Keratinocyte (primary cell): ENCODE measurements around the gene SYNJ2.

Experiments used
- EZH2 ChIP-seq: IDR thresholded peaks from one replicate; pipeline ENCODE4 v1.6.1; 2012; ENCODE audit warnings: inconsistent platforms, mild to moderate bottlenecking, low read length, moderate library complexity
- TF ChIP-seq, protein P1 (sequence below), 3 experiments: IDR thresholded peaks in 1 of 3; conservative IDR thresholded peaks in 1 of 3; optimal IDR thresholded peaks in 1 of 3; 2 replicates in 2 of 3; 3 replicates in 1 of 3; pipeline versions ENCODE3 to v1.5.1; 2011; ENCODE audit warnings: low read length in 3 of 3, mild to moderate bottlenecking in 3 of 3, moderate library complexity in 2 of 3, control low read depth in 1 of 3, inconsistent platforms in 1 of 3; ENCODE audit not compliant: insufficient read depth in 2 of 3; ENCODE audit errors: extremely low read depth in 1 of 3

DNA sequence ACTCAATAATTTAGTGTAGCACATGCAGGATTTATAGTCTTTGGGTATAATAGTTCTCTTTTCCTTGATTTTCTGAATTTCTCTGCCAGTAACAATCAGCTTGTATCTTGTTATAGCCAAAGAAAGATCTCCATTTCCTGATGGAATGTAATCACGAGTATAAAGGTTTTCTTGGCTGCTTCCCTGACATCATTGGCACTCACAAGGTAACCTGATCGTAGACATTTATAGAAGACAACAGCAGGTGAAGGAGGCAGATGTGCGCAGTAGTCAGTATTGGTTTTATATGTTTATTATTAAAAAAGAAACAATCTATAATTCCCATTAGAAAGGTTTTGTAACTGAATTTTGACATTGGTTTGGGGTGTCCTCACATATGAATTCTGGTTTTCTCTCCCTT is 44.3 kb upstream of the SYNJ2 start:
- TF ChIP-seq, protein P1, sequence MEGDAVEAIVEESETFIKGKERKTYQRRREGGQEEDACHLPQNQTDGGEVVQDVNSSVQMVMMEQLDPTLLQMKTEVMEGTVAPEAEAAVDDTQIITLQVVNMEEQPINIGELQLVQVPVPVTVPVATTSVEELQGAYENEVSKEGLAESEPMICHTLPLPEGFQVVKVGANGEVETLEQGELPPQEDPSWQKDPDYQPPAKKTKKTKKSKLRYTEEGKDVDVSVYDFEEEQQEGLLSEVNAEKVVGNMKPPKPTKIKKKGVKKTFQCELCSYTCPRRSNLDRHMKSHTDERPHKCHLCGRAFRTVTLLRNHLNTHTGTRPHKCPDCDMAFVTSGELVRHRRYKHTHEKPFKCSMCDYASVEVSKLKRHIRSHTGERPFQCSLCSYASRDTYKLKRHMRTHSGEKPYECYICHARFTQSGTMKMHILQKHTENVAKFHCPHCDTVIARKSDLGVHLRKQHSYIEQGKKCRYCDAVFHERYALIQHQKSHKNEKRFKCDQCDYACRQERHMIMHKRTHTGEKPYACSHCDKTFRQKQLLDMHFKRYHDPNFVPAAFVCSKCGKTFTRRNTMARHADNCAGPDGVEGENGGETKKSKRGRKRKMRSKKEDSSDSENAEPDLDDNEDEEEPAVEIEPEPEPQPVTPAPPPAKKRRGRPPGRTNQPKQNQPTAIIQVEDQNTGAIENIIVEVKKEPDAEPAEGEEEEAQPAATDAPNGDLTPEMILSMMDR (optimal IDR thresholded peaks at IDR 0.05 in 1 of 3, IDR thresholded peaks at IDR 0.05 in 1 of 3, conservative IDR thresholded peaks at IDR 0.05 in 1 of 3; ENCODE audit: extremely low read depth in 1 of 3, insufficient read depth in 2 of 3, low read length in 3 of 3): no peak
- TF ChIP-seq EZH2: no peak
